ENCODE data around the gene CDKAL1.

The CDKAL1 gene

DNA sequence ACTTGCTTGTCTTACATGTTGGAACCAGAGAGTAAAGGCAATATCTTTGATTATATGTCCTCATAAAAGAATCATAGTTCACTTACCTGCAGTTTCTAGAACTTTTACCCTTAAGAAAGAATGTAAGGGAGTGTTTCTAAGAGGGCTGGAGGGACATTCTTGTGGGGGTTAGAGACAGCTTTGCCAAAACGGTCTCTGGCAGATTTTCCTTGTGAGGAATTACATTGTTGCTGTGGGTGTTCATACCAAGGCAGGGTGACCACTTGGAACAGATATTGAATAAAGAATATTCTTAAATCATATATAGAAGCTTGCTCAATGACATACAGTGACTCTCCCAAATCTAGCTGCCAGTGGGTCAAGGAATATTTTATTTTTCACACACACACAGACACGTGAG is 541.7 kb downstream of the CDKAL1 start:
- Histone ChIP-seq H2BK5ac (ENCODE audit: low read length) (no peak overlapping the region), H3K23ac (ENCODE audit: low read depth, low read length, poor library complexity) (no peak overlapping the region), H3K4ac (ENCODE audit: low read length) (no peak overlapping the region), H3K36me3 (replicated peaks in 1 of 2; ENCODE audit: control insufficient read depth in 2 of 2, insufficient read depth in 2 of 2, low read length in 2 of 2) (no peaks in the 10 kb centered on the region), H3K4me1 (ENCODE audit: control insufficient read depth in 2 of 2, insufficient read depth in 1 of 2, low read depth in 1 of 2, low read length in 2 of 2) (peaks cover 0 to 1% of the 10 kb centered on the region in 2 donors), H3K9ac (ENCODE audit: low read depth, low read length, poor library complexity) (no peak overlapping the region), H3K27me3 (ENCODE audit: control insufficient read depth in 3 of 3, insufficient read depth in 3 of 3, low read depth in 1 of 3, low read length in 3 of 3) (no peaks in the 10 kb centered on the region), H3K79me1 (ENCODE audit: low read depth, low read length) (no peaks in the 10 kb centered on the region), H2AK5ac (ENCODE audit: low read depth, low read length) (no peak overlapping the region), H3K14ac (ENCODE audit: low read length) (no peak overlapping the region), H2BK15ac (ENCODE audit: low read length) (no peak overlapping the region), H2BK12ac (ENCODE audit: low read length) (no peak overlapping the region), H2AFZ (ENCODE audit: low read length) (no peak overlapping the region), H3K4me3 (ENCODE audit: low read length in 2 of 2) (no peak overlapping the region), H4K8ac (ENCODE audit: low read depth, low read length) (no peak overlapping the region), H3K27ac (replicated peaks; ENCODE audit: low read length) (no peak overlapping the region), H3K4me2 (ENCODE audit: insufficient read depth, low read length, poor library complexity, severe bottlenecking) (no peak overlapping the region), H3K18ac (ENCODE audit: low read length) (no peak overlapping the region), H2BK120ac (ENCODE audit: low read depth, low read length) (no peak overlapping the region), H4K91ac (ENCODE audit: low read depth, low read length, poor library complexity) (no peak overlapping the region), H3K9me3 (replicated peaks in 1 of 2; ENCODE audit: control insufficient read depth in 2 of 2, insufficient read depth in 1 of 2, low read depth in 1 of 2, low read length in 2 of 2) (peaks cover 0 to 20% of the 10 kb centered on the region in 2 donors)
- no CpG with 5 or more reads among the region's 2 CpGs for WGBS, 2 donors (ENCODE audit: extremely low coverage in 2 of 2, insufficient read length in 2 of 2, insufficient replicate concordance in 1 of 2)
- DNase-seq (ENCODE audit: low spot score), result no peak

DNA sequence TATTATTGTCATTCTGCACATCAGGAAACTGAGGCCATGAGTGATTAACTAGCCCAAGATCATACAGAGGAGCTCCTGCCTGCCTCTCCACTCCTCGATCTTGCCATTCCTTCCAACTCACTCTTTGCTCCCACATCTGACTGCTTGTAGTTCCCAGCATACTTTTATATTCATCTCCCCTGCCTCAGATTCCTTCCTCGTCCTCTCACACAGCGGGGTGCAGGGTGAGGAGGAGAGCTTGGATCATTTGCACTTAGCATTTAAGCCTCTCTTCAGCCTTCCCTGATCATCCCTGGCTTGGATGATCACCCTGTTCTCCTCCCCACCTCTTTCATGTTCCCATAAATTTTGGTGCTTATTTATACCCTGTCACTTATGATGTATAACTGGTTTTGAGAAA is 544.2 kb downstream of the CDKAL1 start:
- Histone ChIP-seq H3K9me3 (replicated peaks in 1 of 2; ENCODE audit: control insufficient read depth in 2 of 2, insufficient read depth in 1 of 2, low read depth in 1 of 2, low read length in 2 of 2) (peaks cover 0 to 10% of the 10 kb centered on the region in 2 donors), H3K23ac (ENCODE audit: low read depth, low read length, poor library complexity) (no peak overlapping the region), H2AFZ (ENCODE audit: low read length) (no peak overlapping the region), H3K14ac (ENCODE audit: low read length) (no peak overlapping the region), H3K18ac (ENCODE audit: low read length) (no peak overlapping the region), H3K9ac (ENCODE audit: low read depth, low read length, poor library complexity) (no peak overlapping the region), H2AK5ac (ENCODE audit: low read depth, low read length) (no peak overlapping the region), H2BK120ac (ENCODE audit: low read depth, low read length) (no peak overlapping the region), H2BK15ac (ENCODE audit: low read length) (no peak overlapping the region), H2BK5ac (ENCODE audit: low read length) (no peak overlapping the region), H3K4ac (ENCODE audit: low read length) (no peak overlapping the region), H3K4me3 (ENCODE audit: low read length in 2 of 2) (no peak overlapping the region), H3K27ac (replicated peaks; ENCODE audit: low read length) (no peak overlapping the region), H4K8ac (ENCODE audit: low read depth, low read length) (no peak overlapping the region), H4K91ac (ENCODE audit: low read depth, low read length, poor library complexity) (no peak overlapping the region), H3K27me3 (ENCODE audit: control insufficient read depth in 3 of 3, insufficient read depth in 3 of 3, low read depth in 1 of 3, low read length in 3 of 3) (no peaks in the 10 kb centered on the region), H3K36me3 (replicated peaks in 1 of 2; ENCODE audit: control insufficient read depth in 2 of 2, insufficient read depth in 2 of 2, low read length in 2 of 2) (no peaks in the 10 kb centered on the region), H3K79me1 (ENCODE audit: low read depth, low read length) (no peaks in the 10 kb centered on the region), H3K4me2 (ENCODE audit: insufficient read depth, low read length, poor library complexity, severe bottlenecking) (no peak overlapping the region), H3K4me1 (ENCODE audit: control insufficient read depth in 2 of 2, insufficient read depth in 1 of 2, low read depth in 1 of 2, low read length in 2 of 2) (peaks cover 0 to 1% of the 10 kb centered on the region in 2 donors), H2BK12ac (ENCODE audit: low read length) (no peak overlapping the region)
- WGBS, 2 donors (ENCODE audit: extremely low coverage in 2 of 2, insufficient read length in 2 of 2, insufficient replicate concordance in 1 of 2), result no CpG with 5 or more reads among the region's 3 CpGs
- DNase-seq (ENCODE audit: low spot score), result no peak

DNA sequence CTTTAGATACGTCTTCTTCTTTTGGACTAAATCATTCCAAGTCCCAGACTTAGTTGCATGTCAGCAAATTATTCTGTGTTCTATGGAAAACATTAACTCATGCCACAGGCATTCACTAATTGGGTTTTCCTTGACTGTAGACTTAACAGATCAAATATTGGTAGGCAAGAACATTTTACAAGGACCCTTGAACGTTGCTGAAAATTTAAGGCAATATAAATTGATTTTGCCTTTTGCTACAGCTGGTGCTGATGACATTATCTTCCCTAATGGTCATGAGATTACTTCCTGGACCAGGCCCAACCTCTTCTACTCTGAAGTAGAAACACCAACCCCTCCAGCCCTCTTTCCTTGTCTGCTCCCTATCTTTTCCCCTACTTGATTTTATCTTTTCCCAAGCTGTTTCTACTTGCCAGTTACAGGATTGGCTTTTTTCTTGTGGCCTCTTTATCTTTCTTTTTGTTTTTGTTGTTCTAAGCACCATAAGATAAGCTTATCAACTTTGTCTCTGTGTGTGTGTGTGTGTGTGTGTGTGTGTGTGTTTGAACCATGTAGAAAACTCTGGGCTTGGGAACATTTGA is 545.3 kb downstream of the CDKAL1 start:
- Histone ChIP-seq H2BK5ac (ENCODE audit: low read length) (no peak overlapping the region), H4K8ac (ENCODE audit: low read depth, low read length) (no peak overlapping the region), H3K4me3 (ENCODE audit: low read length in 2 of 2) (no peak overlapping the region), H3K27ac (replicated peaks; ENCODE audit: low read length) (no peak overlapping the region), H3K27me3 (ENCODE audit: control insufficient read depth in 3 of 3, insufficient read depth in 3 of 3, low read depth in 1 of 3, low read length in 3 of 3) (no peaks in the 10 kb centered on the region), H3K23ac (ENCODE audit: low read depth, low read length, poor library complexity) (no peak overlapping the region), H2BK15ac (ENCODE audit: low read length) (no peak overlapping the region), H3K79me1 (ENCODE audit: low read depth, low read length) (no peaks in the 10 kb centered on the region), H3K4me2 (ENCODE audit: insufficient read depth, low read length, poor library complexity, severe bottlenecking) (no peak overlapping the region), H2BK120ac (ENCODE audit: low read depth, low read length) (no peak overlapping the region), H3K36me3 (replicated peaks in 1 of 2; ENCODE audit: control insufficient read depth in 2 of 2, insufficient read depth in 2 of 2, low read length in 2 of 2) (no peaks in the 10 kb centered on the region), H3K18ac (ENCODE audit: low read length) (no peak overlapping the region), H2AK5ac (ENCODE audit: low read depth, low read length) (no peak overlapping the region), H3K4me1 (ENCODE audit: control insufficient read depth in 2 of 2, insufficient read depth in 1 of 2, low read depth in 1 of 2, low read length in 2 of 2) (peaks cover 0 to 1% of the 10 kb centered on the region in 2 donors), H3K14ac (ENCODE audit: low read length) (no peak overlapping the region), H3K9ac (ENCODE audit: low read depth, low read length, poor library complexity) (no peak overlapping the region), H2AFZ (ENCODE audit: low read length) (no peak overlapping the region), H4K91ac (ENCODE audit: low read depth, low read length, poor library complexity) (no peak overlapping the region), H3K9me3 (replicated peaks in 1 of 2; ENCODE audit: control insufficient read depth in 2 of 2, insufficient read depth in 1 of 2, low read depth in 1 of 2, low read length in 2 of 2) (no peaks in the 10 kb centered on the region), H3K4ac (ENCODE audit: low read length) (no peak overlapping the region), H2BK12ac (ENCODE audit: low read length) (no peak overlapping the region)
- no peak for DNase-seq (ENCODE audit: low spot score)
- WGBS, 2 donors (ENCODE audit: extremely low coverage in 2 of 2, insufficient read length in 2 of 2, insufficient replicate concordance in 1 of 2), result no CpG with 5 or more reads among the region's 2 CpGs

DNA sequence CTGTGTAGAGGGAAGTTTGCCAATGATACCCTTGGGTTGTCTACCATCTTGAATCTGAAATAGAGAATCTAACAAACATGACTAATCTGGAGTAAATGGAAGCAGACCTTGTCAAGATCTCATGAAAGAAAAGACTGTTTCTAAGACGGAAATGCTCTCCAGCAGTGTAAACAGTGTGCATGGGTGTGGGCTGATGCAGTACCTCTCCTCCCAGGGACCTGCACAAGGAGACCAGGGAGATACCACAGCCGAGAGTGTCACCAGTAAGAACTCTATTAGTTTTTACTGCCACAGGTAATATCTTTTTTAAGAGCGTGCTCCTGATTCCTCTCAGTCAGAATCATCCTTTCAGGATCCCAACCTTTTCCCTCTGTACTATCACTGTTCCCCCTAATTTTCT is 546.0 kb downstream of the CDKAL1 start:
- Histone ChIP-seq H4K91ac (ENCODE audit: low read depth, low read length, poor library complexity) (no peak overlapping the region), H3K4ac (ENCODE audit: low read length) (no peak overlapping the region), H4K8ac (ENCODE audit: low read depth, low read length) (no peak overlapping the region), H2BK5ac (ENCODE audit: low read length) (no peak overlapping the region), H3K4me2 (ENCODE audit: insufficient read depth, low read length, poor library complexity, severe bottlenecking) (no peak overlapping the region), H2BK12ac (ENCODE audit: low read length) (no peak overlapping the region), H3K79me1 (ENCODE audit: low read depth, low read length) (no peaks in the 10 kb centered on the region), H3K4me1 (ENCODE audit: control insufficient read depth in 2 of 2, insufficient read depth in 1 of 2, low read depth in 1 of 2, low read length in 2 of 2) (peaks cover 0 to 1% of the 10 kb centered on the region in 2 donors), H2AFZ (ENCODE audit: low read length) (no peak overlapping the region), H3K18ac (ENCODE audit: low read length) (no peak overlapping the region), H2AK5ac (ENCODE audit: low read depth, low read length) (no peak overlapping the region), H2BK15ac (ENCODE audit: low read length) (no peak overlapping the region), H3K9ac (ENCODE audit: low read depth, low read length, poor library complexity) (no peak overlapping the region), H2BK120ac (ENCODE audit: low read depth, low read length) (no peak overlapping the region), H3K27ac (replicated peaks; ENCODE audit: low read length) (no peak overlapping the region), H3K23ac (ENCODE audit: low read depth, low read length, poor library complexity) (no peak overlapping the region), H3K9me3 (replicated peaks in 1 of 2; ENCODE audit: control insufficient read depth in 2 of 2, insufficient read depth in 1 of 2, low read depth in 1 of 2, low read length in 2 of 2) (no peaks in the 10 kb centered on the region), H3K4me3 (ENCODE audit: low read length in 2 of 2) (no peak overlapping the region), H3K36me3 (replicated peaks in 1 of 2; ENCODE audit: control insufficient read depth in 2 of 2, insufficient read depth in 2 of 2, low read length in 2 of 2) (no peaks in the 10 kb centered on the region), H3K27me3 (ENCODE audit: control insufficient read depth in 3 of 3, insufficient read depth in 3 of 3, low read depth in 1 of 3, low read length in 3 of 3) (no peaks in the 10 kb centered on the region), H3K14ac (ENCODE audit: low read length) (no peak overlapping the region)
- WGBS, 2 donors (ENCODE audit: extremely low coverage in 2 of 2, insufficient read length in 2 of 2, insufficient replicate concordance in 1 of 2), result no CpG with 5 or more reads among the region's 3 CpGs
- no peak for DNase-seq (ENCODE audit: low spot score)

Measured in neuronal stem cell (in vitro differentiated cells).